ENCODE data around the gene SH3BGRL3.

DNA sequence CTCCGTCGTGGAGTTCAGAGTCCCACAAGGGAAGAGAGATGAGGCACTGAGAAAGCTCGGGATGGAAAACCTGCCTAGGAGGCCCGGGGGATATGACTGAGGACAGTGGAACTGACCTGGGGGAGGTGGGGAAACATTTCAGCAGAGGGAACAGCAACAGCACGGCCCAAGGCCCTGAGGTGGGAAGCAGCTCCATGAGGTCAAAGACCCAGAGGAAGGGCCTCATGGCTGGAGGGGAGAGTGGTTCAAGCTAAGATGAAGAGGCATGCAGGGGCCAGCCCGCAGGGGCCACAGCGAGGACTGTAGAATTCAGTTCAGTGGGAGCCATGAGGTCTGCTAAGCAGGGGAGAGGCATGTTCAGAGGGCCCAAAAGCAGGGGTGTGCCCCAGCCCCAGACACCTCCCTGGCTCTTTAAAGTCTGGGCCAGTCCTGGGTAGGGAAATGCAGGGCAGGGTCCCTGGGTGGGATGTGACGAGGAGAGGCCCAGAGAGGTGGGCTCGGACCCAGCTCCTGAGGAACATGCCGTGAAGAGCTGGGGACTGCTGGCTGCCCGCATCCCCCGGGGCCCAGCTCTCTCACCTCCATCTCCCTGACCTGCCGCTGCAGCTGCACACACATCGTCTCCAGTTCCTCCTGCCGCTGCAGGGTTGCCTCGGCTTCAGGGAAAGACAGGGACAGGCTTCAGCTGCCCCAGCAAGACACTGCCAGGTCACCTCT, 16.6 kb downstream of the SH3BGRL3 start:
- TF ChIP-seq, protein P1, sequence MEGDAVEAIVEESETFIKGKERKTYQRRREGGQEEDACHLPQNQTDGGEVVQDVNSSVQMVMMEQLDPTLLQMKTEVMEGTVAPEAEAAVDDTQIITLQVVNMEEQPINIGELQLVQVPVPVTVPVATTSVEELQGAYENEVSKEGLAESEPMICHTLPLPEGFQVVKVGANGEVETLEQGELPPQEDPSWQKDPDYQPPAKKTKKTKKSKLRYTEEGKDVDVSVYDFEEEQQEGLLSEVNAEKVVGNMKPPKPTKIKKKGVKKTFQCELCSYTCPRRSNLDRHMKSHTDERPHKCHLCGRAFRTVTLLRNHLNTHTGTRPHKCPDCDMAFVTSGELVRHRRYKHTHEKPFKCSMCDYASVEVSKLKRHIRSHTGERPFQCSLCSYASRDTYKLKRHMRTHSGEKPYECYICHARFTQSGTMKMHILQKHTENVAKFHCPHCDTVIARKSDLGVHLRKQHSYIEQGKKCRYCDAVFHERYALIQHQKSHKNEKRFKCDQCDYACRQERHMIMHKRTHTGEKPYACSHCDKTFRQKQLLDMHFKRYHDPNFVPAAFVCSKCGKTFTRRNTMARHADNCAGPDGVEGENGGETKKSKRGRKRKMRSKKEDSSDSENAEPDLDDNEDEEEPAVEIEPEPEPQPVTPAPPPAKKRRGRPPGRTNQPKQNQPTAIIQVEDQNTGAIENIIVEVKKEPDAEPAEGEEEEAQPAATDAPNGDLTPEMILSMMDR (IDR thresholded peaks at IDR 0.05; ENCODE audit: low read depth, low read length, poor library complexity, severe bottlenecking): no peak
- no peak for TF ChIP-seq EZH2phosphoT487 (IDR thresholded peaks at IDR 0.05; ENCODE audit: borderline replicate concordance, low read length)
